ENCODE data around the gene MICALL1.

Gene MICALL1

DNA sequence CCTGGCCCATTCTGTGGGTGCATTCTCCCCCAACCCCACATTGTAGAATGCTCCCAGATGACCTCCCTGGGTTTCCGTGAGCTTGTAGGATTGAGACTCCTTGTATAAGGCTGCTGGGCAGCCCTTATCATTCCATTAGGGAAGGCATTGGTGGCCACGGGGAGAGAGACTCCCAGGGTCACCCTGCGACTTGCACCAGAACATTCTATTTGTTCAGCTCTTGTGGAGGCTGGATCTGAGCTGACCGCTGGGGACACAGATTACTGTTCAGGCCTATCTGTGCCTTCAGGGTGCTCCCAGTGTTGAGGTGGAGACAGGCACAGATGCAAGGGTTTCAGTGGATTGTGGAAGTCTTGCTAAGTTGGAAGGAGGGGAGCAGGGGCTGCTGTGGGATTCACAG lies 17.8 kb downstream of the MICALL1 start:
- no peak for DNase-seq (ENCODE audit: low read depth in 1 of 2, low spot score in 1 of 2)
- Histone ChIP-seq H3K27me3 (ENCODE audit: insufficient read depth, poor library complexity, severe bottlenecking) (no peaks in the 10 kb centered on the region), H3K27ac (replicated peaks) (no peak overlapping the region), H3K4me3 (replicated peaks; ENCODE audit: insufficient read depth, low read length) (no peak overlapping the region)
- TF ChIP-seq GABPA (IDR thresholded peaks at IDR 0.05; ENCODE audit: low read depth) (no peak), SPI1 (IDR thresholded peaks at IDR 0.05; ENCODE audit: borderline replicate concordance, low read depth) (no peak), POLR2AphosphoS5 (IDR thresholded peaks at IDR 0.05; ENCODE audit: low read depth) (no peak)
- TF ChIP-seq, protein P1, sequence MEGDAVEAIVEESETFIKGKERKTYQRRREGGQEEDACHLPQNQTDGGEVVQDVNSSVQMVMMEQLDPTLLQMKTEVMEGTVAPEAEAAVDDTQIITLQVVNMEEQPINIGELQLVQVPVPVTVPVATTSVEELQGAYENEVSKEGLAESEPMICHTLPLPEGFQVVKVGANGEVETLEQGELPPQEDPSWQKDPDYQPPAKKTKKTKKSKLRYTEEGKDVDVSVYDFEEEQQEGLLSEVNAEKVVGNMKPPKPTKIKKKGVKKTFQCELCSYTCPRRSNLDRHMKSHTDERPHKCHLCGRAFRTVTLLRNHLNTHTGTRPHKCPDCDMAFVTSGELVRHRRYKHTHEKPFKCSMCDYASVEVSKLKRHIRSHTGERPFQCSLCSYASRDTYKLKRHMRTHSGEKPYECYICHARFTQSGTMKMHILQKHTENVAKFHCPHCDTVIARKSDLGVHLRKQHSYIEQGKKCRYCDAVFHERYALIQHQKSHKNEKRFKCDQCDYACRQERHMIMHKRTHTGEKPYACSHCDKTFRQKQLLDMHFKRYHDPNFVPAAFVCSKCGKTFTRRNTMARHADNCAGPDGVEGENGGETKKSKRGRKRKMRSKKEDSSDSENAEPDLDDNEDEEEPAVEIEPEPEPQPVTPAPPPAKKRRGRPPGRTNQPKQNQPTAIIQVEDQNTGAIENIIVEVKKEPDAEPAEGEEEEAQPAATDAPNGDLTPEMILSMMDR (IDR thresholded peaks at IDR 0.05; ENCODE audit: insufficient read depth, low read length) = no peak
- TF ChIP-seq, protein P2, sequence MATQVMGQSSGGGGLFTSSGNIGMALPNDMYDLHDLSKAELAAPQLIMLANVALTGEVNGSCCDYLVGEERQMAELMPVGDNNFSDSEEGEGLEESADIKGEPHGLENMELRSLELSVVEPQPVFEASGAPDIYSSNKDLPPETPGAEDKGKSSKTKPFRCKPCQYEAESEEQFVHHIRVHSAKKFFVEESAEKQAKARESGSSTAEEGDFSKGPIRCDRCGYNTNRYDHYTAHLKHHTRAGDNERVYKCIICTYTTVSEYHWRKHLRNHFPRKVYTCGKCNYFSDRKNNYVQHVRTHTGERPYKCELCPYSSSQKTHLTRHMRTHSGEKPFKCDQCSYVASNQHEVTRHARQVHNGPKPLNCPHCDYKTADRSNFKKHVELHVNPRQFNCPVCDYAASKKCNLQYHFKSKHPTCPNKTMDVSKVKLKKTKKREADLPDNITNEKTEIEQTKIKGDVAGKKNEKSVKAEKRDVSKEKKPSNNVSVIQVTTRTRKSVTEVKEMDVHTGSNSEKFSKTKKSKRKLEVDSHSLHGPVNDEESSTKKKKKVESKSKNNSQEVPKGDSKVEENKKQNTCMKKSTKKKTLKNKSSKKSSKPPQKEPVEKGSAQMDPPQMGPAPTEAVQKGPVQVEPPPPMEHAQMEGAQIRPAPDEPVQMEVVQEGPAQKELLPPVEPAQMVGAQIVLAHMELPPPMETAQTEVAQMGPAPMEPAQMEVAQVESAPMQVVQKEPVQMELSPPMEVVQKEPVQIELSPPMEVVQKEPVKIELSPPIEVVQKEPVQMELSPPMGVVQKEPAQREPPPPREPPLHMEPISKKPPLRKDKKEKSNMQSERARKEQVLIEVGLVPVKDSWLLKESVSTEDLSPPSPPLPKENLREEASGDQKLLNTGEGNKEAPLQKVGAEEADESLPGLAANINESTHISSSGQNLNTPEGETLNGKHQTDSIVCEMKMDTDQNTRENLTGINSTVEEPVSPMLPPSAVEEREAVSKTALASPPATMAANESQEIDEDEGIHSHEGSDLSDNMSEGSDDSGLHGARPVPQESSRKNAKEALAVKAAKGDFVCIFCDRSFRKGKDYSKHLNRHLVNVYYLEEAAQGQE (IDR thresholded peaks at IDR 0.05; ENCODE audit: insufficient replicate concordance, low read depth) = no peak

DNA sequence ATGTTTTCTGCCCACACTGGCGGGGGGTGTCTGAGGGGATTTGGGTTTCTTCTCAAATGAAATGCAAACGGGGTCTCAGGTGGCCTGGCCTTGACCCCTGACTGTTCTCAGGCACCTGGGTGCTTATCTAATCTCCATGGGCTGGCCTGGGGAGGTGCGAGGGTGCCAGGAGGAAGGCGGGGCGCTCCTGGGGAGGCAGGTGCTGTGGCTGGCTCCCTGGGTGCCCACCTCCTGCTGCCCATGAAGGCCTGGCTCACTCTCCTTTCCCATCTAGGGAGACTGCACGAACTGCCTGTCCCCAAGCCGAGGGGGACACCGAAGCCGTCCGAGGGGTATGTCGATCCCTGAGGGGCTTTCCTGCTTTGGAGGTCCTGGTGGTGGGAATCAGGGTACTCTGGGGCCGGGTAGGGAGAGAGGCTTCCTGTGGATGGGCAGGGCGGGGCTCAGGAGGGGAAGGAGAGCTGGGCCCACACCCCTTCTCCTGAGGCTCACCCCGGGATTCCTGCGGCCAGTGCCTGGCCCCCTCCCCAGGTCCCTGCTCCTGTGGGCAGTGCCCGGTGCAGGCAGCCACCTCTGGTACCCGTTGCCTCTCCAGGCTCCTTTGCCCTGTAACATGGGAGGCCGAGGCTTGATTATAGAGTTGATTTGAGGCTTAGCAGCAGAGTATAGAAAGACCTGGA lies 18.4 kb downstream of the MICALL1 start:
- H3K27me3 ChIP-seq (ENCODE audit: insufficient read depth, poor library complexity, severe bottlenecking) = no peaks in the 10 kb centered on the region
- no peak for TF ChIP-seq SPI1 (IDR thresholded peaks at IDR 0.05; ENCODE audit: borderline replicate concordance, low read depth)
- TF ChIP-seq, protein P2 (IDR thresholded peaks at IDR 0.05; ENCODE audit: insufficient replicate concordance, low read depth) = no peak
- no peak for TF ChIP-seq POLR2AphosphoS5 (IDR thresholded peaks at IDR 0.05; ENCODE audit: low read depth)
- no peak for TF ChIP-seq GABPA (IDR thresholded peaks at IDR 0.05; ENCODE audit: low read depth)
- TF ChIP-seq, protein P1 (IDR thresholded peaks at IDR 0.05; ENCODE audit: insufficient read depth, low read length) = no peak
- H3K4me3 ChIP-seq (replicated peaks; ENCODE audit: insufficient read depth, low read length) = no peak overlapping the region
- no peak for DNase-seq (ENCODE audit: low read depth in 1 of 2, low spot score in 1 of 2)
- H3K27ac ChIP-seq (replicated peaks) = no peak overlapping the region

DNA sequence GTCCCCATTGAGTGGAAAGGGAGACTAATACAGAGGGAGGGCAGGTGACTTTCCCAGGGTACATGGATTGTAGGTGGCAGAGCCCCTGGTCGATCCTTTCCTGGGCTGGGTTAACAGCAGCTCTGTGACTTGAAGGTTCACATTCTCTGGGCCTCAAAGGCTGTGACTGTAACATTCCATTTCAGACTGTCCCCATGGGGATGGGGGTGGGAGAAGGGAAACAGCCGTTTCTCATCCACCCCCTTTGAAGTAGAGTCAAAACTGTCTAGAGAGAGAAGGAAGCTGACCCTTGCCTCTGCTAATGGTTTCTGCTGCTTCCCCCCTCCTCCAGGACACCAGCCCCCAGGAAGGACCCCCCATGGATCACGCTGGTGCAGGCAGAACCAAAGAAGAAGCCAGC lies 19.2 kb downstream of the MICALL1 start:
- TF ChIP-seq SPI1 (IDR thresholded peaks at IDR 0.05; ENCODE audit: borderline replicate concordance, low read depth) = no peak
- TF ChIP-seq GABPA (IDR thresholded peaks at IDR 0.05; ENCODE audit: low read depth) = no peak
- TF ChIP-seq, protein P2 (IDR thresholded peaks at IDR 0.05; ENCODE audit: insufficient replicate concordance, low read depth) = no peak
- no peak for TF ChIP-seq POLR2AphosphoS5 (IDR thresholded peaks at IDR 0.05; ENCODE audit: low read depth)
- TF ChIP-seq, protein P1 (IDR thresholded peaks at IDR 0.05; ENCODE audit: insufficient read depth, low read length) = no peak
- Histone ChIP-seq H3K27ac (replicated peaks) (no peak overlapping the region), H3K27me3 (ENCODE audit: insufficient read depth, poor library complexity, severe bottlenecking) (no peaks in the 10 kb centered on the region), H3K4me3 (replicated peaks; ENCODE audit: insufficient read depth, low read length) (no peak overlapping the region)
- no peak for DNase-seq (ENCODE audit: low read depth in 1 of 2, low spot score in 1 of 2)

Measured in HL-60 (cell line).